IMR-90 (cell line): ENCODE results near the gene ARHGAP28. TPM values are rescaled to one million over a fixed set of nuclear protein-coding genes. Genes with fewer than 3 reads are reported as not detected.

ENCODE experiments used
- ATAC-seq: fragments of 200-7000 bp; cut with Tn5 transposase; 2 replicates; pipeline ENCODE4 v1.9.1; 2020; ENCODE audit warnings: low read depth, mild to moderate bottlenecking, moderate library complexity
- BruUV-seq: library from RNA; stranded (reverse); fragments of 400-500 nt; replicated peaks from 2 replicates; lab custom pipeline; 2021; lab: Mats Ljungman, UMichigan
- CTCF ChIA-PET: fragments of 300-600 bp; formaldehyde crosslinking; extraction: SDS; loops from one replicate; lab custom pipeline; 2021; ENCODE audit warnings: antibody characterized with exemption; lab: Yijun Ruan, JAX
- POLR2A ChIA-PET: fragments of 300-600 bp; sonication (Branson Sonifier 250); formaldehyde crosslinking; loops from one replicate; lab custom pipeline; 2022; ENCODE audit warnings: antibody characterized with exemption; ENCODE audit not compliant: unreplicated experiment; lab: Charles Lee
- DNase-seq: peaks from one replicate; pipeline ENCODE4 v3.0.0; 2013
- H2AFZ ChIP-seq: replicated peaks from 2 replicates; pipeline ENCODE3; 2013; ENCODE audit warnings: low read length, mild to moderate bottlenecking; ENCODE audit not compliant: poor library complexity
- H2AK5ac ChIP-seq: 2 replicates; pipeline ENCODE4 v1.6.1; 2013; ENCODE audit warnings: low read depth, low read length, inconsistent platforms
- H2AK9ac ChIP-seq: replicated peaks from 2 replicates; pipeline ENCODE3; 2013; ENCODE audit warnings: mild to moderate bottlenecking, low read depth, low read length, moderate library complexity; ENCODE audit not compliant: poor library complexity
- H2BK120ac ChIP-seq: 2 replicates; pipeline ENCODE4 v1.6.1; 2013; ENCODE audit warnings: low read depth, low read length, inconsistent platforms
- H2BK15ac ChIP-seq: 3 replicates; pipeline ENCODE4 v1.6.1; 2013; ENCODE audit warnings: low read depth, low read length, inconsistent platforms
- H2BK20ac ChIP-seq: 2 replicates; pipeline ENCODE4 v1.6.1; 2013; ENCODE audit warnings: low read depth, mild to moderate bottlenecking, inconsistent platforms, low read length, moderate library complexity
- H2BK5ac ChIP-seq: 2 replicates; pipeline ENCODE4 v1.6.1; 2013; ENCODE audit warnings: mild to moderate bottlenecking, low read depth, low read length, inconsistent platforms; ENCODE audit not compliant: poor library complexity, severe bottlenecking
- H3K14ac ChIP-seq: replicated peaks from 2 replicates; pipeline ENCODE4 v1.6.1; 2013; ENCODE audit warnings: low read depth, low read length, inconsistent platforms
- H3K18ac ChIP-seq: 2 replicates; pipeline ENCODE4 v1.6.1; 2013; ENCODE audit warnings: low read depth, low read length, control low read depth
- H3K23ac ChIP-seq: 2 replicates; pipeline ENCODE4 v1.6.1; 2013; ENCODE audit warnings: low read depth, low read length, inconsistent platforms
- H3K27ac ChIP-seq: 2 replicates; pipeline ENCODE4 v1.5.1; 2013; ENCODE audit warnings: mild to moderate bottlenecking, control low read depth, low read length; ENCODE audit not compliant: insufficient read depth
- H3K27me3 ChIP-seq: 2 replicates; pipeline ENCODE4 v1.6.1; 2013; ENCODE audit warnings: low read length; ENCODE audit not compliant: control insufficient read depth, insufficient read depth
- H3K36me3 ChIP-seq: 2 replicates; pipeline ENCODE4 v1.6.1; 2013; ENCODE audit warnings: low read length, mixed read lengths; ENCODE audit not compliant: control insufficient read depth, insufficient read depth
- H3K4ac ChIP-seq: 2 replicates; pipeline ENCODE4 v1.6.1; 2013; ENCODE audit warnings: low read depth, low read length, inconsistent platforms
- H3K4me1 ChIP-seq: 2 replicates; pipeline ENCODE4 v1.6.1; 2013; ENCODE audit warnings: low read length, mixed read lengths; ENCODE audit not compliant: control insufficient read depth, insufficient read depth
- H3K4me2 ChIP-seq: 2 replicates; pipeline ENCODE4 v1.6.1; 2013; ENCODE audit warnings: low read depth, mild to moderate bottlenecking, control low read depth, low read length, moderate library complexity
- H3K4me3 ChIP-seq: 2 replicates; pipeline ENCODE4 v1.5.1; 2013; ENCODE audit warnings: low read depth, mild to moderate bottlenecking, control low read depth, low read length, moderate library complexity; ENCODE audit not compliant: insufficient read depth
- H3K56ac ChIP-seq: 2 replicates; pipeline ENCODE4 v1.6.1; 2013; ENCODE audit warnings: low read length, inconsistent platforms; ENCODE audit not compliant: insufficient read depth; ENCODE audit errors: extremely low read depth
- H3K79me1 ChIP-seq, 2 experiments: 2 replicates each; pipeline ENCODE4 v1.6.1; 2013; ENCODE audit warnings: low read length in 2 of 2, inconsistent platforms in 1 of 2, low read depth in 1 of 2
- H3K9ac ChIP-seq: 2 replicates; pipeline ENCODE4 v1.6.1; 2013; ENCODE audit warnings: low read depth, low read length, control low read depth
- H3K9me1 ChIP-seq: 2 replicates; pipeline ENCODE4 v1.6.1; 2013; ENCODE audit warnings: low read length, inconsistent platforms; ENCODE audit not compliant: insufficient read depth
- H3K9me3 ChIP-seq: 2 replicates; pipeline ENCODE4 v1.6.1; 2013; ENCODE audit warnings: low read length; ENCODE audit not compliant: control insufficient read depth, insufficient read depth
- H4K20me1 ChIP-seq: 2 replicates; pipeline ENCODE4 v1.6.1; 2013; ENCODE audit warnings: low read length, inconsistent platforms; ENCODE audit not compliant: insufficient read depth
- H4K5ac ChIP-seq: 2 replicates; pipeline ENCODE4 v1.6.1; 2013; ENCODE audit warnings: mild to moderate bottlenecking, low read depth, low read length, control low read depth
- H4K8ac ChIP-seq, 2 experiments: 2 replicates each; pipeline ENCODE4 v1.6.1; 2013; ENCODE audit warnings: low read depth in 2 of 2, low read length in 2 of 2, control low read depth in 1 of 2, inconsistent platforms in 1 of 2
- H4K91ac ChIP-seq: 2 replicates; pipeline ENCODE4 v1.6.1; 2013; ENCODE audit warnings: low read depth, low read length, inconsistent platforms; ENCODE audit not compliant: insufficient read depth
- BHLHE40 ChIP-seq: fragments of 150-350 bp; IDR thresholded peaks from 2 replicates; pipeline ENCODE4 v1.6.1; 2016; ENCODE audit warnings: mild to moderate bottlenecking, low read depth, low read length
- CTCF ChIP-seq: conservative IDR thresholded peaks from 2 replicates; pipeline ENCODE4 v1.5.1; 2012; ENCODE audit warnings: mild to moderate bottlenecking, low read depth, low read length, improper control_type of control experiment
- MAFK ChIP-seq: IDR thresholded peaks from 2 replicates; pipeline ENCODE4 v1.6.1; 2012; ENCODE audit warnings: low read depth, low read length, improper control_type of control experiment
- WGBS, 2 experiments: methylation state at CpG; one replicate each; pipeline versions ENCODE4 v1.1.5 to v1.1.7; 2013; ENCODE audit warnings: missing lambda C conversion rate in 2 of 2; ENCODE audit not compliant: insufficient read length in 1 of 2; ENCODE audit errors: extremely low coverage in 2 of 2; 5-methylcytosine and 5-hydroxymethylcytosine counted together
- dilution Hi-C: fragments of 300-500 bp; cut with HindIII; formaldehyde crosslinking; loops from one replicate; pipeline ENCODE4 v1.14.3; 2018; ENCODE audit warnings: low sequenced_read_pairs; ENCODE audit not compliant: unreplicated experiment
- in situ Hi-C: fragments of 300-500 bp; cut with MboI; formaldehyde crosslinking; loops from 3 replicates; pipeline ENCODE4 v1.14.3; 2019; ENCODE audit warnings: low sequenced_read_pairs, inconsistent platforms, mixed read lengths
- intact Hi-C: fragments of 100-400 bp; cut with micrococcal nuclease; formaldehyde crosslinking; loops from 2 replicates; pipeline ENCODE4 v1.10.0; 2022
- polyA plus RNA-seq, 3 experiments: library from polyadenylated mRNA; depleted of rRNA; stranded (reverse); fragments of >200 nt; gene quantifications; 2 replicates each; pipeline ENCODE4 v1.2.3, GENCODE V29; 2012; ENCODE audit warnings: low replicate concordance in 1 of 3
- total RNA-seq: library from RNA; depleted of rRNA; stranded (reverse); fragments of >200 nt; gene quantifications from 2 replicates; pipeline ENCODE4 v1.2.3, GENCODE V29; 2012

Gene ARHGAP28
- total and polyA plus RNA-seq, 2 of the 4 experiments (the other 2 are of a cell fraction), result 1.8 to 3.8 TPM

- intact Hi-C loops (loop anchor here (2.0 to 5.0 kb wide), 5 partner anchors 46 to 839 kb away; no protein-coding TSS in a partner anchor), in situ Hi-C loops (no loop called here), dilution Hi-C loops (no loop called here)
- Histone ChIP-seq H3K4me2 (peak overlapping the region; percentile 81), H3K4me3 (peak overlapping the region; percentile 15; the same call in 1 of the 2 replicates), H3K4ac (peak overlapping the region; percentile 35), H3K14ac (no peak overlapping the region), H3K4me1 (peaks cover 9% of the 10 kb centered on the region), H3K79me1 (peaks cover 4 to 13% of the 10 kb centered on the region in 2 experiments; a peak in 1 of 4 replicates), H2AK5ac (no peak overlapping the region), H3K27ac (peak overlapping the region; percentile 95; the same call in 1 of the 2 replicates), H3K9ac (peak overlapping the region; percentile 56; the same call in 1 of the 2 replicates), H3K9me1 (peaks cover 8% of the 10 kb centered on the region; the same call in 1 of the 2 replicates), H4K8ac (peak overlapping the region in 1 of 2 experiments; percentile 41; a peak in 1 of 4 replicates), H2AK9ac (no peak overlapping the region), H3K9me3 (no peaks in the 10 kb centered on the region), H3K56ac (peak overlapping the region; percentile 39), H2BK15ac (no peak overlapping the region), H2AFZ (no peak overlapping the region), H3K23ac (peak overlapping the region; percentile 1; the same call in 1 of the 2 replicates), H4K91ac (peak overlapping the region; percentile 30; the same call in 1 of the 2 replicates), H4K5ac (peak overlapping the region; percentile 35; the same call in 1 of the 2 replicates), H4K20me1 (no peaks in the 10 kb centered on the region), H2BK20ac (no peak overlapping the region), H2BK5ac (peak overlapping the region; percentile 59), H3K36me3 (no peaks in the 10 kb centered on the region), H2BK120ac (peak overlapping the region; percentile 56), H3K27me3 (no peaks in the 10 kb centered on the region), H3K18ac (peak overlapping the region; percentile 63; the same call in 1 of the 2 replicates)
- ChIA-PET CTCF (interaction anchor here (0.6 kb wide), 1 partner anchor 186 kb away, joined by 3 read pairs; no protein-coding TSS in a partner anchor), POLR2A (interaction anchor here (0.6 to 2.4 kb wide), 3 partner anchors 10 to 158 kb away, joined by 3 to 6 read pairs (median 4); no protein-coding TSS in a partner anchor)
- WGBS, 2 experiments, result 0% methylated on average over 2 of the region's 6 CpGs; no CpG with 5 or more reads in 1 of the 2 experiments
- no TSS peak for BruUV-seq
- peak; percentile 94 for DNase-seq
- ATAC-seq, result peak; percentile 32
- TF ChIP-seq BHLHE40 (0 out of 2 replicates have a peak, but pooled peaks have one; percentile 7), CTCF (no peak), MAFK (peak; percentile 50; the same call in 1 of the 2 replicates)
Measured at GRCh38 chr18:6731222-6731596, 1.7 kb downstream of the ARHGAP28 start.
